GM10847 (cell line): ENCODE results near the gene PCNX3.

Source experiments
- POLR2A ChIP-seq: IDR thresholded peaks from 2 replicates; pipeline ENCODE4 v1.6.1; 2011; ENCODE audit not compliant: insufficient read length; ENCODE audit errors: extremely low read depth

Gene PCNX3

DNA sequence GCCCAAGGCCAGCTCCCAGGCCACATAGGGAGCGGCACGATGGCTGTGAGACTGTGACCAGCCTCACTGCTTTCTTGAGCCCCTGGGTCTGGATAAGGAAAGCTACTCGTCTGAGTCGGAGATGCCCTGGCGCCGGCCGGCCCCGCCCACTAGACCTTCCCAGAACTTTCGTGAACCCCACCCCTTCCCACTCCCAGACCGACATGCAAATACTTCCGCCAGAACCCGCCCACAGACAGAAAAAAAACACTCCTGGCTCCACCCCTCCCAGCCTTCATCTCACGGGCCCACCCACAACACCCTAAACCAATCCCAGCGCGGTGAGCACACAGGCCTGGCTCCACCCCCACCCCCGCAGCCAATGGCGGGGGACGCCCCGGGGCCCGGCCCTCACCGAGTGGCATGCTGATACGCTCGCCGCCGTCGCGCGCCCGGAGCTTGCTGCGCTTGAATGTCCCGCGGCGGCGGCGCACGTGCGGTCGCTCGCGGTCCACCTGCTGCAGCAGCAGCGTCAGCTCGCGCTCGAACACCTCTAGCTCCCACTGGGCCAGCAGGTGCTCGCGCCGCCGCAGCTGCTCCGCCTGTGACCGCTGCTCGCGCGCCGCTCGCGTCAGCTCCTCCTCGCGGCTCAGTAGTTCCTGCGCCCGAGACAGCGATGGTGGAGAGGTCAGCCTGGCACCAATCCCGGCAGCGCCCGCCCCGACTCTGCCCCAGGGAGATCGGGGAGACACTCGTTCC is 8.5 kb upstream of the PCNX3 start:
- no peak for TF ChIP-seq POLR2A

DNA sequence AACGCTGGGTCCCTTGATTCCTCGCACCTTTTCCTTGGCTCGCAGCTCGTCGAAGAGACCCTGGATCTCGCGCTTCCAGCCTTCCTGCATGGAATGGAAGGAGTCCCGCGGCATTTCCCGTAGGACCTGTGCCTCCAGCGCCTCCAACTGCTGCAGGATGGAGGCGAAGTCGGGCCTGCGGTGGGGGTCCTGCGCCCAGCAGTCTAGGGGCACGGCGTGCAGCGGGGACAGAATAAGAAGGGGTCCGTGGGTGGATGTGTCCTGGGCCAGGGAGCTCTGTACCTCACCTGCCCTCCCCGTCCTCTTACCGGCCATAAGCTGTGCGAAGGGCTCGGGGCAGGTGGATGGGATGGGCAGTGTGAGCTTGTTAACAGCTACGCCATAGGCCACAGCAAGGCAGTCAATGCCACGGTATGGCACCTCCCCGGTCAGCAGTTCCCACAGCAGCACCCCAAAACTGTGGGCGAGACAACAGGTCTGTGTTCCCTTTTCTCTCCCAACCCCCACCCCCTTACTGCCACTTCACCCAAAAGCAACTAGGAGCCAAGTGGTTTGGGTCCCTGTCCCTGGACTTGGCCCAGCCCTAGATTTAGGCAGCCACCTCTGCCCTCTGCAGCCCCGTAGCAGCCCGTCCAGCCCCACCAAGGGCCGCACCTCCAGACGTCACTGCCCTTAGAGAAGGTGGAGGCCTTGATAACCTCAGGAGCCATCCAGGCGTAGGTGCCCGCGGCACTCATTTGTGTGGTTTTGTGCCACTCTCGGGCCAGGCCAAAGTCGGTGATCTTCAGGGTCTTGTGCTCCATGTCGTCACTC is 7.8 kb upstream of the PCNX3 start:
- no peak for TF ChIP-seq POLR2A

DNA sequence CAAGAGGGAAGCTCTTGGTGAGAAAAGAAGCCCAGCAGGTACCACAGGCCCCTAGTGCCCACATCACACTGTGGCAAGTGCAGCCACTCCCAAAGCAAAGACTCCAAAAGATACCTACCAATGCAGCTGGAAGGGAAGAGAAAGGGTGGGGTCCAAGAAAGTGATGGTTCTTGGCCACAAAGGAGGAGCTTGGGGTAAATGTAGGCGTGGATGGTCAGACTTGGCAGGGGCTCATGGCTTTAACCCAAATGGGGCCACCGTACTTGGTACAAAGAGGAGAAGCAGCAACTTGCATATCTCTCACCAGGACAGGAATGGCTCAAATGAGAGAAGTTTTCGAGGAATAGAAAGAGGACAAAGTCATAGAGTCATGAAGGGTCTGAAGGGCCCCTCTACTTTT is 6.3 kb upstream of the PCNX3 start:
- no peak for TF ChIP-seq POLR2A

DNA sequence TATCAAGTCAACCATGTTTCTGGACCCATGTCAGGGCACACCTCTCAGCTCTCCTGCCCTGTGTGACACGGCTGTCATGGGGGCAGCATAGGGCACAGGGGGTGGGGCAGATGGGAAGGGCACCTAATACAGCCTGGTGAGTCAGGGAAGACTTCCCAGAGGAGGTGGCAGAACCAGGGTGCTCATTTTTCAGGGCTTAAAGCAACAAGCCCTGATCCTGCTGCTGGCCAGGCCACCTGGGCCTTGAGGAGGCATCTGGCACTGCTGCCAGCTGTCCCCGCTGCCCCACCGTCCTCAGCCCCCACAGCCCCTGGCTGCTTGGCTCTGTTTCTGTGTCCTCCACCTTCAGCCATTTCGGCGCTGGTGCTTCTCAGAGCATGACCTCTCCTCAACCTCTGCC is 5.9 kb upstream of the PCNX3 start:
- no peak for TF ChIP-seq POLR2A

DNA sequence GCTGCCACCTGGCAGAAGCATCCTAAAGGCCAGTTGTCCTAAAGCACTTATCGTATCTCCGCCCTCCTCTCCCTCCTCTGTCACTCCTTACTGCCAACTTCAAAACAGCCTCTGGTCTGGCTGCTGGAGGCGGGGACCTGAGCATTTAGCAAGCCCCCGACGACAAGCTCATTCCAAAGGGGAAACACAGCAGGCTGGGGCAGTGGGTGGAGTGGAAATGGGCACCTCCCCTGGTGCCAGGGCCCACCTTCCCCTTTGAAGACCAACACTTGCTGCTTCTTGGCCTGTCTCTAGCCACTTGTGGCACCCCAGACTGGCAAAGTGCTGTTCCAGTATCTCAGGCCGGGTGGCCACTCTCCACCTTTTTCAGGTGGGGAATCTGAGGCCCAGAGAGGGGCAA is 5.2 kb upstream of the PCNX3 start:
- no peak for TF ChIP-seq POLR2A

DNA sequence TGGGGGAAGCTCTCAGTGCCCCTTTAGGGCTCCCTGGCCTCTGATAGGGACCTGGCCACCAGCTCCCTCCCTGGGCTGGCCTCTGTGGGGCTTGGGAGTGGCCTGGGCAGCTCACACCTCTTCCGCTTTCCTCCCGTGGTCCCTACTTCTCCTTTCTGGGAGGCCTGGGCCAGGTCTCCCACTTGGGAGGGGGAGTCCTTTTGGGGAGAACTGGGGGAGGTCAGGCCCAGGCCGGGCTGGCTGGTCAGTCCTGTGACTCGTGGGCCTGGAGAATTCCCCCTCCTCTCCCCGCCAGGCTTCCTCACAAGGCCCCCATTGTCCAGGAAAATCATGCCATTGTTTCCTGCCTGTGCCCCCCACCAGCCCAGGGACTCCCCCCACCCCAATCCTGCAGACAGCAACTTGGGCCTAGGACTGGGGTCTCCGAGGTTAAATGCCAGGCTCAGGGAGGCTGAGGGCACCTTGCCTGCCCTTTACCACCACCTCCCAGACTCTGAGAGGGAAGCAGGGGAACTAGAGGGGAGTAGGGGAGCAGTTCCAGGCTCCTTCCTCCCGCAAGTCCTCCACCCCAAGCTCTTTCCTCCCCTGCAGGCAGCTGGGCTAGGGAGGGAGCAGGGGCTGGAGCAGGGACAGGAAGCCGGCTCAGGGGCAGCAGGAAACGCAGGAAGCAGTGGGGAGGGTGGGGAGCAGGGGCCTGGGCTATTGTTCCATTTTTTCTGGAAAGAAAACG is 4.4 kb upstream of the PCNX3 start:
- TF ChIP-seq POLR2A = no peak

DNA sequence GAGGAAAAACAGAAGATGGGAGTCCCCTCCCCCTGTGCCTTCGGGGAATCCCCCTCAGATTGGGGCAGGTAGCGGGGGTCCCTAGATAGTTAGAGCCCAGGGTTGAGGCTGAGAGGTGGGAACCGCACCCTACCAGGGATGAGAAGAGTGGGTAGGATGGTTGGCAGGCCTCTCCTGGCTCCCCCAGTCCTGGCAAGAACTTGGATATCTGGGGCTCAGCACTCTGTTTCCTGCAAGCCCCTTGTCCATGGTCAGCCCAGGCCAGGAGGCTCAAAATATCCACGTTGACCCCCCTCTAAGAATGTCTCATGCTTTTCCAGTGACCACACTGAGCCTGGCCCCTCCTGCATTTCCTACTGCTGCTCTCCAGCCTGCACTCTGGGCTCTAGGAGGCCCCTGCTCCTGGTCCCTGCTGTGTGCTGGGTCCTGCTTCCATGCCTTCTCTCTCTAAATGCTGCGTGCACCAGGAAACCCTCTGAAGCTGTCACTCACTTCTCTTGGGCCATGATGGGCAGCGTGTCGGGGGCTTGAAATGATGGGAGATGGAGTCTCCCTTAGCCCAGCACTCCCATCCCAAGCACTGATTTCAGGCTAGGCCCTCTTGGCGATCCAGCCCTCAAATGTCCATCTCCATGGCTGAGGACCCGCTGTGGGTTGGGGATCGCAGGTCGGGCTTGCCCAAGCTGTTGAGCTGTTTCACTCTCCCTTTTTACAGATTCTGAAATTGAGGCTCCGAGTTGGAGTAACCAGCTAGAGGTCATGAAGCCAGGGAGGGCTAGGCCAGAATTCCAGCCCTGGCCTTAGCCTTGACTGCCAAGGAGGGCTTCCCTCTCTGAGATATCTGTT is 3.6 kb upstream of the PCNX3 start:
- no peak for TF ChIP-seq POLR2A

DNA sequence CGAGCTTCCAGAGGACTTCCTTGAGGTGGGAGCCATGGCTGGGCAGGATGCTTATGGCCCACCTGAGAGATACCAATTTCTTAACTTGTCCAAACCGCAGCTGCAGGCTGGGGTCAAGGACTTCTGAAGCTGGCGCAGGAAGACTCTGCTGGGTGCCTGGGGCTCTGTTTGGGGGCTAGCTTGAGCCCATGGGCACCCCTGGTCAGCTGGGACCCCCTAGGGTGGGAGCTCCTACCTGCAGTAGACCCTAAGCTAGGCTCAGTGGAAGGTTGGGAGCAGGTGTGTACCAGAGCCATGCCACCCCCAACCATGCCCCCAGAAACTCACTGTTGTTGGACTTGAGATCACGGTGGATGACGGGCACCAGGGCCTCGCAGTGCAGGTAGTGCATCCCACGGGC is 2.9 kb upstream of the PCNX3 start:
- no peak for TF ChIP-seq POLR2A

DNA sequence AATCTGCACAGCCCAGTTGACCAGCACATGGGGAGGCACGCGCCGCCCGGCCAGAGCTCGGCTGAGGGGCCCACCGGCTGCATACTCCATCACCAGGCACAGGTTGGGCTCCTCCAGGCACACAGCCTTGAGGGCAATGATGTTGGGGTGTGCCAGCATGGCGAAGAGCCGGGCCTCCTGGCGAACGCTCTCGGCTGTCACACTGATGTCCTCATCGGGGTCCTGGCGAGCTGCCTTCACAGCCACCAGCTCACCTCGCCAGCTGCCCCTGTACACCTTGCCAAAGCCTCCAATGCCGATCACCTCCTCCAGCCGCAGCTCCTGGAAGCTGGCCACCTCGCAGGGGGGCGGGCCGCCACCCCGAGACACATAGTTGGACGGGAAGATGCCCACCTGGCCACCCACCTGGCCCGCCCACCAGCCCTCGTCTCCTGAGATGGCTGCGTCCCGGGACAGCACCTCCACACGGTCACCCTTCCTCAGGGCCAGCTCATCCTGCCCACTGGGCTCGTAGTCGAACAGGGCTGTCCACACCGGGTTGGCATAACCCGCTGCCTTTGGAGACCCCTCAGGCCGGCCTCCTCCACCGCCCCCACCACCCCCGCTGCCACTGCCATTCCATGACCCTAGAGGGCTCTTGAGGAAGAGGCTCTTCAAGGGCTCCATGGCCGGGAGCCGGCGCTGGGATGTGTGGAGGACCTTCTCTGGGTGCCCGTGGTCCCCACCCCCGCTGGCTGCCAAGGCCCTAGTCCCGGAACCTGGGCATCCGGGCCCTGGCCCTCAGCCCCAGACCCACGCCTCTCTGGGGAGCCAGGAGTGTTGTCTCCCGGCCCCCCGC is 2.3 kb upstream of the PCNX3 start:
- TF ChIP-seq POLR2A = no peak

DNA sequence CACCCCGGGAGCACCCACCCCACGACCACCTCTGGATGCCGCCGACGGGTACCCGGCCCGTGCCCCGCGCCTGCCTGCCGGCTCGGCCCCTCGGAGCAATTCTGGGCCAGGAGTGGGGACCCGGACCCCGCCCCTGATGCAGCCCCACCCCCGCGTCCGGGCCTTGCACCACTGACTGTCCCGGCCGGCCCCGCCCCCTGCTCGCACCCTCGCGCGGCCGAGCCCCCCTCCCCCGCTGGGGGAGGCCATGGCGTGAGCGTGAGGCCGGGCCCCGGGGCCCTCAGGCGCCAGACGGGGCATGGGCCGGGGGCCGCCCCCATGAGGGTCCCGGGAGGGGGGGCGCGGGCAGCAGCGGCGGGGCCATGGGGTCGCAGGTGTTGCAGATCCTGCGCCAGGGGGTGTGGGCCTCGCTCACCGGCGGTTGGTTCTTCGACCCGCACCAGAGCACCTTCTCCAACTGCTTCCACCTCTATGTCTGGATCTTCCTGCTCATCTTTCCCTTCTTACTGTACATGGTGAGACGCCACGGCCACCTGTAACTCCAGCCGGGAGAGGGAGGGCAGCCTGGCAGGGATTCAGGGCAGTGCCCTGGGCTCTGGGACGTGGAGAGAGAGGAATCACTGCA is 486 bp downstream of the PCNX3 start:
- no peak for TF ChIP-seq POLR2A

DNA sequence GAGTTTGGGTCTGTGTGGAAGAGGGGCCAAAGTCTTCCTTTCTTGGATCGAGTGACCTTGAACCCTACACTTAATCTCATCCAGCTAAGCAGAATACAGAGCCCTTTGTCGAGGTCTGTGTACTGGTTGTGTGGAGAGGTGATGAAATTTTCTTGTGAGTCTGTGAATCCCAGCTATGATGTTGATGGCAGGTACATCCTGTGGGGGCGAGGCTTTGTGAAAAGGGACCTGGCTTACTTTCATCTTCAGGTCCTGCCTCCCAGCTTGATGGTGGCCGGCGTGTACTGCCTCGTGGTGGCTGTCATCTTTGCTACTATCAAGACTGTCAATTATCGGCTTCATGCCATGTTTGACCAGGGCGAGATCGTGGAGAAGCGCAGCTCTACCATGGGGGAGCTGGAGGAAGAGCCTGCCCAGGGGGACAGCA is 1.0 kb downstream of the PCNX3 start:
- TF ChIP-seq POLR2A = no peak

DNA sequence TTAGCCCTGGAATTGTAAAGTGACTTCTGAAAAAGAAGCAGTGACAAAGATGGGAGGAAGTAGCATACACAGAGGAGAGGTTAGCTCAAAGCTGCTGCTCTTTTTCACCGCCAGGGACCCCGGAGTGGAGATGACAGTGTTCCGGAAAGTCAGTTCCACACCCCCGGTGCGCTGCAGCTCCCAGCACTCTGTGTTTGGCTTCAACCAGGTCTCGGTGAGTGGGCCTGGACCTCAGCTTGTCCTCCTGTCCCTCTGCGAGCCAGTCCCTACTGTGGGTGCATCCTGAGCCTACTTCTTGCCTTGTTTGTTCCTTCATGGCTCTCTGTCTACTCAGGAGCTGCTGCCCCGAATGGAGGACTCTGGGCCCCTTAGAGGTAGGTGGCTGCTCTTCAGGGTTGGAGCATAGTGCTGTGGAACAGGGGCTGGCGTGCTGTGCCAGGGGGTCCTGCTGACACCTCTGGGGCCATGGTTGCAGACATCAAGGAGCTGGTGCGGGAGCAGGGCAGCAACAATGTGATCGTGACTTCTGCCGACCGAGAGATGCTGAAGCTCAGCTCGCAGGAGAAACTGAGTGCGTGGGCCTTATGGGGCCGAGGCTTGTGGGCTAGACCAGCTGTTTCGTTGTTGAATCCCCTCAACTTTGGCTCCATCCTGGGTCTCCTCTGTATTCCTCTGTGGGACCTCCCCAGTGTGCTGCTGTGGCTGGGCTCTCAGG is 1.7 kb downstream of the PCNX3 start:
- no peak for TF ChIP-seq POLR2A
